T-helper 2 cell treated with Interferon-gamma antibody and Interleukin-4, amounts not matched to agents 100 ng/mL and 5 ng/mL, for 36 hours (primary cell): ENCODE data around the gene CLNS1A. TPM values are rescaled to one million over a fixed set of nuclear protein-coding genes. Genes with fewer than 3 reads are reported as not detected.

Experiments
- total RNA-seq: library from RNA; stranded (reverse); gene quantifications from 2 replicates; pipeline ENCODE4 v1.2.3, GENCODE V29; 2022

Gene CLNS1A
- total RNA-seq, 1 donor from 2014 or later, result 109 TPM

Other genes with a start within 250 kb of the CLNS1A start
- gene PAK1, start 163.7 kb downstream of the CLNS1A start, total RNA-seq, result 39.5 and 46.5 TPM in 2 replicates
- 0.95 and 1.1 TPM in 2 replicates for gene AQP11, start 47.8 kb downstream of the CLNS1A start, total RNA-seq
- 47.1 and 55.6 TPM in 2 replicates for gene RSF1, start 182.9 kb upstream of the CLNS1A start, total RNA-seq
- 6.1 and 7.0 TPM in 2 replicates for gene AAMDC, start 183.3 kb upstream of the CLNS1A start, total RNA-seq